SU-DHL-6 (cell line): Measurements from ENCODE around the gene KCNIP4.
"Not testable (repeated sequence)": the region's sequence is repeated elsewhere in the genome, so short reads cannot be mapped to it uniquely, and the experiment has no call there.

Experiments
- H2AFZ ChIP-seq: fragments of 200-600 bp; sonication (generic); 2 replicates; pipeline ENCODE4 v1.6.1; 2014; ENCODE audit warnings: low read depth, mild to moderate bottlenecking, moderate library complexity, mixed read lengths, antibody characterized with exemption, low read length; ENCODE audit not compliant: severe bottlenecking
- H3F3A ChIP-seq: fragments of 200-600 bp; shearing (Covaris generic); 2 replicates; pipeline ENCODE4 v1.6.0; 2016; ENCODE audit warnings: antibody characterized with exemption, mild to moderate bottlenecking; ENCODE audit not compliant: insufficient read depth
- H3K27ac ChIP-seq: fragments of 200-600 bp; sonication (generic); 2 replicates; pipeline ENCODE4 v1.5.1; 2016; ENCODE audit warnings: low read depth, mild to moderate bottlenecking, low read length, moderate library complexity, mixed read lengths
- H3K27me3 ChIP-seq: fragments of 200-600 bp; sonication (generic), shearing (Covaris generic); 2 replicates; pipeline ENCODE4 v1.6.0; 2014; ENCODE audit warnings: mild to moderate bottlenecking, low read length
- H3K36me3 ChIP-seq: fragments of 200-600 bp; sonication (generic); 2 replicates; pipeline ENCODE4 v1.6.1; 2014; ENCODE audit warnings: mild to moderate bottlenecking, low read length, mixed read lengths
- H3K4me2 ChIP-seq: fragments of 300-600, 200-600 bp; shearing (Covaris generic), sonication (generic); 2 replicates; pipeline ENCODE4 v1.6.0; 2014; ENCODE audit warnings: low read length, low read depth, mild to moderate bottlenecking; ENCODE audit not compliant: poor library complexity, severe bottlenecking
- H3K4me3 ChIP-seq: fragments of 200-600 bp; sonication (generic); 2 replicates; pipeline ENCODE4 v1.5.1; 2014; ENCODE audit warnings: antibody characterized with exemption, low read length, mild to moderate bottlenecking, mixed read lengths; ENCODE audit not compliant: insufficient read depth, poor library complexity, severe bottlenecking
- H3K79me2 ChIP-seq: fragments of 200-600 bp; sonication (generic); 2 replicates; pipeline ENCODE4 v1.6.1; 2014; ENCODE audit warnings: mild to moderate bottlenecking, low read length, moderate library complexity; ENCODE audit not compliant: insufficient read depth
- H3K9ac ChIP-seq: fragments of 200-600 bp; sonication (generic); 2 replicates; pipeline ENCODE4 v1.7.0; 2014; ENCODE audit warnings: mild to moderate bottlenecking, low read length
- H3K9me2 ChIP-seq: fragments of 200-600 bp; sonication (generic); replicated peaks from 2 replicates; pipeline ENCODE4 v1.6.1; 2014; ENCODE audit warnings: low read length; ENCODE audit not compliant: insufficient read depth
- H3K9me3 ChIP-seq: fragments of 200-600 bp; sonication (generic); 2 replicates; pipeline ENCODE4 v1.6.1; 2014; ENCODE audit warnings: low read length, mixed read lengths; ENCODE audit not compliant: insufficient read depth
- H4K20me1 ChIP-seq: fragments of 200-600 bp; sonication (generic); 2 replicates; pipeline ENCODE4 v1.6.1; 2014; ENCODE audit warnings: low read depth, mild to moderate bottlenecking, antibody characterized with exemption, low read length, moderate library complexity, mixed read lengths
- EZH2phosphoT487 ChIP-seq: fragments of 200-600 bp; sonication (generic), shearing (Covaris generic); conservative IDR thresholded peaks from 2 replicates; pipeline ENCODE4 v1.6.1; 2018; ENCODE audit warnings: mild to moderate bottlenecking, antibody characterized with exemption, low read length, moderate library complexity, mixed read lengths
- TF ChIP-seq, protein P1 (sequence below): fragments of 200-600 bp; sonication (generic); IDR thresholded peaks from one replicate; pipeline ENCODE4 v1.5.1; 2017; ENCODE audit warnings: antibody characterized with exemption, mild to moderate bottlenecking, low read length, moderate library complexity; ENCODE audit not compliant: insufficient read depth, poor library complexity, severe bottlenecking

KCNIP4 gene

GRCh38 chr4:20754036-20754435 lies 1194.5 kb downstream of the KCNIP4 start:
- Histone ChIP-seq H3K4me2 (no peak overlapping the region), H4K20me1 (no peaks in the 10 kb centered on the region), H3K27me3 (no peaks in the 10 kb centered on the region), H2AFZ (no peak overlapping the region), H3K27ac (no peak overlapping the region), H3K4me3 (no peak overlapping the region), H3K79me2 (no peaks in the 10 kb centered on the region), H3K9ac (no peak overlapping the region), H3F3A (no peaks in the 10 kb centered on the region), H3K9me3 (no peaks in the 10 kb centered on the region), H3K36me3 (no peaks in the 10 kb centered on the region), H3K9me2 (no peaks in the 10 kb centered on the region)
- TF ChIP-seq EZH2phosphoT487, result no peak

- no peak overlapping the region for H3K4me2 ChIP-seq
- no peaks in the 10 kb centered on the region for H3K36me3 ChIP-seq
- H3K27me3 ChIP-seq, result no peaks in the 10 kb centered on the region
- TF ChIP-seq, protein P1, sequence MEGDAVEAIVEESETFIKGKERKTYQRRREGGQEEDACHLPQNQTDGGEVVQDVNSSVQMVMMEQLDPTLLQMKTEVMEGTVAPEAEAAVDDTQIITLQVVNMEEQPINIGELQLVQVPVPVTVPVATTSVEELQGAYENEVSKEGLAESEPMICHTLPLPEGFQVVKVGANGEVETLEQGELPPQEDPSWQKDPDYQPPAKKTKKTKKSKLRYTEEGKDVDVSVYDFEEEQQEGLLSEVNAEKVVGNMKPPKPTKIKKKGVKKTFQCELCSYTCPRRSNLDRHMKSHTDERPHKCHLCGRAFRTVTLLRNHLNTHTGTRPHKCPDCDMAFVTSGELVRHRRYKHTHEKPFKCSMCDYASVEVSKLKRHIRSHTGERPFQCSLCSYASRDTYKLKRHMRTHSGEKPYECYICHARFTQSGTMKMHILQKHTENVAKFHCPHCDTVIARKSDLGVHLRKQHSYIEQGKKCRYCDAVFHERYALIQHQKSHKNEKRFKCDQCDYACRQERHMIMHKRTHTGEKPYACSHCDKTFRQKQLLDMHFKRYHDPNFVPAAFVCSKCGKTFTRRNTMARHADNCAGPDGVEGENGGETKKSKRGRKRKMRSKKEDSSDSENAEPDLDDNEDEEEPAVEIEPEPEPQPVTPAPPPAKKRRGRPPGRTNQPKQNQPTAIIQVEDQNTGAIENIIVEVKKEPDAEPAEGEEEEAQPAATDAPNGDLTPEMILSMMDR, result no peak
- no peak for TF ChIP-seq EZH2phosphoT487
- H3K9me2 ChIP-seq, result no peaks in the 10 kb centered on the region
- H4K20me1 ChIP-seq, result no peaks in the 10 kb centered on the region
- no peak overlapping the region for H3K4me3 ChIP-seq
- H2AFZ ChIP-seq, result no peak overlapping the region
- no peaks in the 10 kb centered on the region for H3F3A ChIP-seq
- H3K9me3 ChIP-seq, result no peaks in the 10 kb centered on the region
- H3K9ac ChIP-seq, result no peak overlapping the region
- no peaks in the 10 kb centered on the region for H3K79me2 ChIP-seq
- H3K27ac ChIP-seq, result no peak overlapping the region
These were observed 1195.9 kb downstream of the KCNIP4 start for GRCh38 chr4:20752641-20753040.

GRCh38 chr4:20746000-20746399 lies 1202.6 kb downstream of the KCNIP4 start:
- H3K4me2 ChIP-seq, H3K27me3 ChIP-seq, H3K9me2 ChIP-seq, H3K9me3 ChIP-seq, H2AFZ ChIP-seq, H3F3A ChIP-seq, H3K36me3 ChIP-seq, H3K27ac ChIP-seq, H4K20me1 ChIP-seq, H3K79me2 ChIP-seq, H3K9ac ChIP-seq, H3K4me3 ChIP-seq: not testable (repeated sequence)

- TF ChIP-seq EZH2phosphoT487, result no peak
- TF ChIP-seq, protein P1, result no peak
- no peaks in the 10 kb centered on the region for H3F3A ChIP-seq
- H3K4me3 ChIP-seq, result no peak overlapping the region
- H3K79me2 ChIP-seq, result no peaks in the 10 kb centered on the region
- H3K36me3 ChIP-seq, result peaks cover 5% of the 10 kb centered on the region; the same call in 1 of the 2 replicates
- H3K9me3 ChIP-seq, result no peaks in the 10 kb centered on the region
- H4K20me1 ChIP-seq, result no peaks in the 10 kb centered on the region
- no peak overlapping the region for H3K9ac ChIP-seq
- no peak overlapping the region for H2AFZ ChIP-seq
- no peak overlapping the region for H3K27ac ChIP-seq
- H3K4me2 ChIP-seq, result no peak overlapping the region
- no peaks in the 10 kb centered on the region for H3K9me2 ChIP-seq
- H3K27me3 ChIP-seq, result no peaks in the 10 kb centered on the region
These were observed 1212.6 kb downstream of the KCNIP4 start for GRCh38 chr4:20735931-20736330.
